HepG2 (cell line): ENCODE results near the gene HAGHL. TPM values are rescaled to one million over a fixed set of nuclear protein-coding genes. Genes with fewer than 3 reads are reported as not detected.
A peak's percentile ranks its signal among the peaks of the same experiment; 100 is the strongest.

ENCODE experiments used
- ARID2 ChIP-seq: sonication (generic); formaldehyde crosslinking; IDR thresholded peaks from 2 replicates; pipeline ENCODE4 v1.8.1; 2022; ENCODE audit warnings: mild to moderate bottlenecking, missing genetic modification reagents, borderline replicate concordance
- ARNT2 ChIP-seq: sonication (generic); formaldehyde crosslinking; IDR thresholded peaks from 2 replicates; pipeline ENCODE4 v1.8.0; 2022; ENCODE audit warnings: mild to moderate bottlenecking, low read depth, missing genetic modification reagents, moderate library complexity
- CSRNP2 ChIP-seq: sonication (generic); formaldehyde crosslinking; conservative IDR thresholded peaks from 2 replicates; pipeline ENCODE4 v1.8.0; 2022; ENCODE audit warnings: low read depth, missing genetic modification reagents
- EEA1 ChIP-seq: sonication (generic); formaldehyde crosslinking; IDR thresholded peaks from 2 replicates; pipeline ENCODE4 v1.5.1; 2020; ENCODE audit warnings: mild to moderate bottlenecking, missing genetic modification reagents, borderline replicate concordance
- ERF ChIP-seq: IDR thresholded peaks from 2 replicates; pipeline ENCODE4 v1.6.1; 2018; ENCODE audit warnings: missing biosample characterization, missing genetic modification reagents
- FOXA3 ChIP-seq: IDR thresholded peaks from 2 replicates; pipeline ENCODE4 v1.6.1; 2016; ENCODE audit warnings: missing genetic modification reagents, missing compliant biosample characterization
- HNF4G ChIP-seq, 2 experiments: sonication (generic) in 1 of 2; formaldehyde crosslinking in 1 of 2; IDR thresholded peaks; 2 replicates each; pipeline versions ENCODE4 v1.4.0 to v1.6.1; 2011 to 2020; ENCODE audit warnings: borderline replicate concordance in 2 of 2, low read depth in 2 of 2, mild to moderate bottlenecking in 2 of 2, low read length in 1 of 2, missing genetic modification reagents in 1 of 2, moderate library complexity in 1 of 2
- KLF15 ChIP-seq: sonication (generic); formaldehyde crosslinking; IDR thresholded peaks from 2 replicates; pipeline ENCODE4 v1.8.1; 2023; ENCODE audit warnings: borderline replicate concordance, mild to moderate bottlenecking, inconsistent platforms, missing genetic modification reagents, mixed read lengths
- PHF5A ChIP-seq: IDR thresholded peaks from one replicate; pipeline ENCODE4 v1.6.1; 2018; ENCODE audit warnings: low read depth, missing genetic modification reagents; ENCODE audit not compliant: unreplicated experiment
- POLR2AphosphoS5 ChIP-seq: IDR thresholded peaks from 2 replicates; pipeline ENCODE4 v1.6.1; 2012; ENCODE audit warnings: low read depth, low read length
- SNRNP70 ChIP-seq: fragments of 200-400 bp; formaldehyde crosslinking; IDR thresholded peaks from 2 replicates; pipeline ENCODE4 v1.6.1; 2017; ENCODE audit warnings: mild to moderate bottlenecking, low read depth, low read length, moderate library complexity
- TAF1 ChIP-seq: sonication (generic); formaldehyde crosslinking; IDR thresholded peaks from 2 replicates; pipeline ENCODE4 v1.4.0; 2020; ENCODE audit warnings: missing genetic modification reagents
- TBL1XR1 ChIP-seq: fragments of 150-350 bp; IDR thresholded peaks from 2 replicates; pipeline ENCODE4 v1.6.1; 2014; ENCODE audit warnings: borderline replicate concordance, low read length; ENCODE audit not compliant: partially characterized antibody
- TCF7 ChIP-seq: sonication (generic); IDR thresholded peaks from 2 replicates; pipeline ENCODE4 v1.6.1; 2016; ENCODE audit warnings: antibody characterized with exemption, low read depth
- TEAD3 ChIP-seq: optimal IDR thresholded peaks from 2 replicates; pipeline ENCODE3; 2016; ENCODE audit warnings: borderline replicate concordance
- ZBTB14 ChIP-seq: sonication (generic); formaldehyde crosslinking; IDR thresholded peaks from 2 replicates; pipeline ENCODE4 v1.4.0; 2020; ENCODE audit warnings: missing genetic modification reagents
- ZBTB26 ChIP-seq: IDR thresholded peaks from 2 replicates; pipeline ENCODE4 v1.6.1; 2016; ENCODE audit warnings: missing compliant biosample characterization, missing genetic modification reagents, borderline replicate concordance
- ZC3H4 ChIP-seq: sonication (generic); formaldehyde crosslinking; IDR thresholded peaks from 2 replicates; pipeline ENCODE4 v1.4.0; 2020; ENCODE audit warnings: missing genetic modification reagents, borderline replicate concordance
- ZNF432 ChIP-seq: sonication (generic); formaldehyde crosslinking; IDR thresholded peaks from 2 replicates; pipeline ENCODE4 v1.5.0; 2020; ENCODE audit warnings: missing genetic modification reagents, mild to moderate bottlenecking, borderline replicate concordance
- ZNF513 ChIP-seq: sonication (generic); formaldehyde crosslinking; conservative IDR thresholded peaks from 2 replicates; pipeline ENCODE4 v1.5.0; 2020; ENCODE audit warnings: missing genetic modification reagents
- ZNF572 ChIP-seq: sonication (generic); formaldehyde crosslinking; IDR thresholded peaks from 2 replicates; pipeline ENCODE4 v1.5.1; 2020; ENCODE audit warnings: mild to moderate bottlenecking, missing genetic modification reagents
- ZNF589 ChIP-seq: sonication (generic); formaldehyde crosslinking; conservative IDR thresholded peaks from 2 replicates; pipeline ENCODE4 v1.8.0; 2022; ENCODE audit warnings: mild to moderate bottlenecking, moderate library complexity, missing genetic modification reagents
- ZNF709 ChIP-seq: sonication (generic); formaldehyde crosslinking; IDR thresholded peaks from 2 replicates; pipeline ENCODE4 v1.5.0; 2020; ENCODE audit warnings: mild to moderate bottlenecking, missing genetic modification reagents
- polyA plus RNA-seq, 8 experiments: library from polyadenylated mRNA; depleted of rRNA in 3 of 8; stranded (reverse) in 7 of 8; unstranded in 1 of 8; fragments of >200 nt; fragmentation: Illumina TruSeq in 4 of 8; extraction: Trizol in 4 of 8; gene quantifications; 2 replicates each; pipeline versions ENCODE4 v1.2.1 to v1.2.3, GENCODE V29; 2011 to 2016; ENCODE audit warnings: low read depth in 4 of 8, missing spikeins in 1 of 8, mixed read lengths in 1 of 8; ENCODE audit not compliant: insufficient read depth in 1 of 8
- total RNA-seq, 5 experiments: library from RNA; depleted of rRNA; stranded (reverse); fragments of >200 nt; fragmentation: Illumina TruSeq; extraction: Trizol; gene quantifications; 2 replicates each; pipeline ENCODE4 v1.2.3, GENCODE V29; 2016; ENCODE audit warnings: low read depth in 1 of 5

HAGHL gene
- total and polyA plus RNA-seq, 2 of the 13 experiments (the other 11 are each of a cell fraction or from before 2014, with no cell fraction given), result 3.4 to 8.4 TPM

GRCh38 chr16:720990-721764 is 5.7 kb upstream of the HAGHL start, which contains the start of gene ANTKMT (continued):
- TF ChIP-seq EEA1 (CRISPR knock-in tag), result peak; percentile 60; the same call in 1 of the 2 replicates
- no peak for TF ChIP-seq HNF4G (IDR thresholded peaks at IDR 0.05; ENCODE audit: borderline replicate concordance, low read depth, low read length)
- TF ChIP-seq HNF4G (CRISPR knock-in tag; IDR thresholded peaks at IDR 0.05; ENCODE audit: borderline replicate concordance, low read depth), result no peak; the same call in 1 of the 2 replicates
- no peak for TF ChIP-seq SNRNP70
- TF ChIP-seq ZNF513 (CRISPR knock-in tag), result no peak
- peak; percentile 9 for TF ChIP-seq ERF (CRISPR knock-in tag)
- TF ChIP-seq ZBTB14 (CRISPR knock-in tag), result 0 out of 2 replicates have a peak, but pooled peaks have one; percentile 8
- peak; percentile 5; the same call in 1 of the 2 replicates for TF ChIP-seq FOXA3 (CRISPR knock-in tag)
- TF ChIP-seq ZC3H4 (CRISPR knock-in tag), result no peak
- no peak for TF ChIP-seq ZBTB26 (CRISPR knock-in tag)
- TF ChIP-seq TCF7, result no peak
- TF ChIP-seq TBL1XR1, result no peak
- TF ChIP-seq TEAD3 (CRISPR knock-in tag), result no peak
- TF ChIP-seq KLF15 (CRISPR knock-in tag), result 0 out of 2 replicates have a peak, but pooled peaks have one; percentile 16
- 0 out of 2 replicates have a peak, but pooled peaks have one; percentile 65 for TF ChIP-seq CSRNP2 (CRISPR knock-in tag)
- TF ChIP-seq ZNF432 (CRISPR knock-in tag), result no peak
- no peak for TF ChIP-seq ARID2 (CRISPR knock-in tag)
- peak; percentile 91 for TF ChIP-seq ZNF709 (CRISPR knock-in tag)
- no peak; the same call in 1 of the 2 replicates for TF ChIP-seq TAF1 (CRISPR knock-in tag)
- TF ChIP-seq POLR2AphosphoS5, result peak; percentile 70
- TF ChIP-seq PHF5A (CRISPR knock-in tag), result no peak
- 0 out of 2 replicates have a peak, but pooled peaks have one; percentile 77 for TF ChIP-seq ZNF589 (CRISPR knock-in tag)
- TF ChIP-seq ARNT2 (CRISPR knock-in tag), result peak; percentile 93
- no peak for TF ChIP-seq ZNF572 (CRISPR knock-in tag)
